OCI-LY3 (cell line): ENCODE measurements around the gene BRME1.

ENCODE experiments used
- EZH2phosphoT487 ChIP-seq: fragments of 200-600 bp; shearing (Covaris generic); IDR thresholded peaks from 2 replicates; pipeline ENCODE4 v1.6.1; 2018; ENCODE audit warnings: antibody characterized with exemption, mixed run types, low read depth
- TF ChIP-seq, protein P1 (sequence below): fragments of 200-600, 300-600 bp; sonication (generic); IDR thresholded peaks from 2 replicates; pipeline ENCODE4 v1.5.1; 2014; ENCODE audit warnings: antibody characterized with exemption, low read length, low read depth

DNA sequence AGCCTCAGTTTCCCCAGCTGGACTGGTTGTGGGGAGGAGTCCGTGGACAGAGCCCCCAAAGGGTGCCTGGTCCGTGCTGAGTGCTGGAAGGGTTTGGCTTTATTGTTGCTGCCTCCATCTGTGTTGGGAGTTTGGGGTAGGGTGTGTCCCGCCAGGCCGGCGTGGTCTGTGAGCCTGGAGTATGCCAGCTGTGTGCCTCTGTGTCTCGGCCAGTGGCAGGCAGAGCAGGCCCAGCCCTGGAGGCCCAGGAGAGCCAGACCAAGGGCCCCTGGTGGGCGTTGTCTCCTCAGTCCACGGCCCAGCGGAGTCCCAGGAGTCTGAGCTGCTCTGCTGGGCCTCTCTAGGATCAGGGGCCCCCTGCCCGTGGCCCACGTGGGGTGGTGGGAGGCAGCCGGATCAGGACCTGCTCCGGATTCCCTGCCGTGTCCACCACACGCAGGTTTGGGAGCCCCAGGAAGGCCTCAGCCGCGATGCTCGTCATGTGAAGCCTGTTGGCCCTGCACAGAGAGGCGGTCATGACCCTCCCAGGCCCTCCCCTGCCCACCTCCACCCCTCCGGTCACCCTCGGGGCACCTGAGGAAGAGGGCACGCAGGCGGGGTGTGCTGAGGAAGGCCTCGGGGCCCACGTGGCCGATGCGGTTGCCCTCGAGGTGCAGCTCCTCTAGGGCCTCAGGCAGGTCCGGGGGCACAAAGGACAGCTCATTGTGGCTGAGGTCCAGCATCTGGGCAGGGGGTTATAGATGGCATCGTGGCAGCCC, 25.7 kb upstream of the BRME1 start:
- TF ChIP-seq, protein P1, sequence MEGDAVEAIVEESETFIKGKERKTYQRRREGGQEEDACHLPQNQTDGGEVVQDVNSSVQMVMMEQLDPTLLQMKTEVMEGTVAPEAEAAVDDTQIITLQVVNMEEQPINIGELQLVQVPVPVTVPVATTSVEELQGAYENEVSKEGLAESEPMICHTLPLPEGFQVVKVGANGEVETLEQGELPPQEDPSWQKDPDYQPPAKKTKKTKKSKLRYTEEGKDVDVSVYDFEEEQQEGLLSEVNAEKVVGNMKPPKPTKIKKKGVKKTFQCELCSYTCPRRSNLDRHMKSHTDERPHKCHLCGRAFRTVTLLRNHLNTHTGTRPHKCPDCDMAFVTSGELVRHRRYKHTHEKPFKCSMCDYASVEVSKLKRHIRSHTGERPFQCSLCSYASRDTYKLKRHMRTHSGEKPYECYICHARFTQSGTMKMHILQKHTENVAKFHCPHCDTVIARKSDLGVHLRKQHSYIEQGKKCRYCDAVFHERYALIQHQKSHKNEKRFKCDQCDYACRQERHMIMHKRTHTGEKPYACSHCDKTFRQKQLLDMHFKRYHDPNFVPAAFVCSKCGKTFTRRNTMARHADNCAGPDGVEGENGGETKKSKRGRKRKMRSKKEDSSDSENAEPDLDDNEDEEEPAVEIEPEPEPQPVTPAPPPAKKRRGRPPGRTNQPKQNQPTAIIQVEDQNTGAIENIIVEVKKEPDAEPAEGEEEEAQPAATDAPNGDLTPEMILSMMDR: no peak
- no peak for TF ChIP-seq EZH2phosphoT487
